ENCODE data around the gene AHDC1.

AHDC1 gene

GRCh38 chr1:27615346-27616192 lies 11.6 kb upstream of the AHDC1 start:
- no peak for DNase-seq (ENCODE audit: low read depth in 2 of 2)

- no peak for DNase-seq (ENCODE audit: low read depth in 2 of 2)
These were observed 10.8 kb upstream of the AHDC1 start for GRCh38 chr1:27614625-27615344.

- DNase-seq (ENCODE audit: low read depth in 2 of 2), result no peak
These were observed 10.2 kb upstream of the AHDC1 start for GRCh38 chr1:27614043-27614624.

- no peak for DNase-seq (ENCODE audit: low read depth in 2 of 2)
These were observed 8.8 kb upstream of the AHDC1 start for GRCh38 chr1:27612718-27613117.

GRCh38 chr1:27611450-27611849 lies 7.5 kb upstream of the AHDC1 start:
- no peak for DNase-seq (ENCODE audit: low read depth in 2 of 2)

GRCh38 chr1:27609618-27610240 lies 5.8 kb upstream of the AHDC1 start:
- DNase-seq (ENCODE audit: low read depth in 2 of 2), result no peak

- no peak for DNase-seq (ENCODE audit: low read depth in 2 of 2)
These were observed 5.2 kb upstream of the AHDC1 start for GRCh38 chr1:27609210-27609555.

- DNase-seq (ENCODE audit: low read depth in 2 of 2), result no peak
These were observed 3.4 kb upstream of the AHDC1 start for GRCh38 chr1:27607239-27607804.

- DNase-seq (ENCODE audit: low read depth in 2 of 2), result no peak
These were observed 2.8 kb upstream of the AHDC1 start for GRCh38 chr1:27606708-27607238.

GRCh38 chr1:27605796-27606707 lies 2.1 kb upstream of the AHDC1 start:
- DNase-seq (ENCODE audit: low read depth in 2 of 2), result peak in 1 of 2 donors; percentile 43

GRCh38 chr1:27605300-27605766 lies 1.4 kb upstream of the AHDC1 start:
- DNase-seq (ENCODE audit: low read depth in 2 of 2), result no peak

- no peak for DNase-seq (ENCODE audit: low read depth in 2 of 2)
These were observed 795 bp upstream of the AHDC1 start for GRCh38 chr1:27604579-27605299.

GRCh38 chr1:27603309-27603680 lies 649 bp downstream of the AHDC1 start:
- DNase-seq (ENCODE audit: low read depth in 2 of 2), result no peak

- DNase-seq (ENCODE audit: low read depth in 2 of 2), result no peak
These were observed 1.3 kb downstream of the AHDC1 start for GRCh38 chr1:27602462-27603308.

GRCh38 chr1:27601771-27602461 lies 2.0 kb downstream of the AHDC1 start:
- no peak for DNase-seq (ENCODE audit: low read depth in 2 of 2)

GRCh38 chr1:27601321-27601770 lies 2.6 kb downstream of the AHDC1 start:
- DNase-seq (ENCODE audit: low read depth in 2 of 2), result no peak

GRCh38 chr1:27600498-27601175 lies 3.3 kb downstream of the AHDC1 start:
- DNase-seq (ENCODE audit: low read depth in 2 of 2), result no peak

Measured in stimulated activated CD8-positive, alpha-beta memory T cell treated with anti-CD3 and anti-CD28 coated beads, Interleukin-2, amount 100 ng/mL, for 1 hour (primary cell).